Mononuclear cell (primary cell): Measurements from ENCODE around the gene BDH1. TPM values are rescaled to one million over a fixed set of nuclear protein-coding genes. Genes with fewer than 3 reads are reported as not detected.

Source experiments
- H3K27me3 ChIP-seq: 2 replicates; pipeline ENCODE4 v1.6.0; 2011; ENCODE audit warnings: low read length, control low read depth; ENCODE audit not compliant: insufficient read depth
- H3K4me1 ChIP-seq: 2 replicates; pipeline ENCODE4 v1.5.1; 2011; ENCODE audit warnings: mild to moderate bottlenecking, low read length, control low read depth; ENCODE audit not compliant: insufficient read depth
- H3K4me3 ChIP-seq: 2 replicates; pipeline ENCODE4 v1.5.1; 2011; ENCODE audit warnings: mild to moderate bottlenecking, low read length, moderate library complexity
- H3K9me3 ChIP-seq: 2 replicates; pipeline ENCODE4 v1.5.1; 2011; ENCODE audit warnings: low read depth, mild to moderate bottlenecking, control low read depth, low read length
- total RNA-seq: library from RNA; depleted of rRNA; stranded (reverse); fragments of >200 nt; gene quantifications from one replicate; pipeline ENCODE4 v1.2.3, GENCODE V29; 2012

The BDH1 gene
- total RNA-seq, 1 donor: 8.9 TPM

- no peaks in the 10 kb centered on the region for H3K4me1 ChIP-seq
- peaks cover 4% of the 10 kb centered on the region for H3K27me3 ChIP-seq
- H3K9me3 ChIP-seq: no peaks in the 10 kb centered on the region
- H3K4me3 ChIP-seq: no peak overlapping the region
Observed at GRCh38 chr3:197465197-197465995, 90.4 kb downstream of the BDH1 start.

GRCh38 chr3:197464794-197465193 is 91.0 kb downstream of the BDH1 start:
- no peak overlapping the region for H3K4me3 ChIP-seq
- H3K9me3 ChIP-seq: no peaks in the 10 kb centered on the region

GRCh38 chr3:197463279-197463678 is 92.5 kb downstream of the BDH1 start:
- H3K4me3 ChIP-seq: no peak overlapping the region
- H3K4me1 ChIP-seq: no peaks in the 10 kb centered on the region
- H3K9me3 ChIP-seq: no peaks in the 10 kb centered on the region
- no peaks in the 10 kb centered on the region for H3K27me3 ChIP-seq

More at GRCh38 chr3:197464794-197465193, 91.0 kb downstream of the BDH1 start:
- Histone ChIP-seq H3K4me1 (no peaks in the 10 kb centered on the region), H3K27me3 (peaks cover 4% of the 10 kb centered on the region)

GRCh38 chr3:197462808-197463207 is 93.0 kb downstream of the BDH1 start:
- no peak overlapping the region for H3K4me3 ChIP-seq
- H3K4me1 ChIP-seq: no peaks in the 10 kb centered on the region
- H3K27me3 ChIP-seq: no peaks in the 10 kb centered on the region
- H3K9me3 ChIP-seq: no peaks in the 10 kb centered on the region

GRCh38 chr3:197460639-197461038 is 95.1 kb downstream of the BDH1 start:
- Histone ChIP-seq H3K4me3 (no peak overlapping the region), H3K4me1 (peaks cover 19% of the 10 kb centered on the region), H3K27me3 (no peaks in the 10 kb centered on the region), H3K9me3 (no peaks in the 10 kb centered on the region)

GRCh38 chr3:197460002-197460401 is 95.8 kb downstream of the BDH1 start:
- H3K27me3 ChIP-seq: no peaks in the 10 kb centered on the region
- H3K4me1 ChIP-seq: peaks cover 19% of the 10 kb centered on the region
- no peak overlapping the region for H3K4me3 ChIP-seq
- no peaks in the 10 kb centered on the region for H3K9me3 ChIP-seq

Other genes starting within 250 kb of the BDH1 start
- 36.7 TPM for gene RUBCN, start 180.9 kb upstream of the BDH1 start, total RNA-seq
- 60.2 TPM for gene FYTTD1, start 193.9 kb upstream of the BDH1 start, total RNA-seq
- gene LRCH3, start 235.3 kb upstream of the BDH1 start, total RNA-seq: 51.3 TPM